CD14-positive monocyte (primary cell): ENCODE data around the gene SP6. TPM values are rescaled to one million over a fixed set of nuclear protein-coding genes. Genes with fewer than 3 reads are reported as not detected.

Experiments
- DNase-seq, 3 donors: peaks; one replicate each; pipeline ENCODE4 v3.0.0-alpha.2; 2011 to 2022
- H2AFZ ChIP-seq: 2 replicates; pipeline ENCODE4 v1.6.0; 2012; ENCODE audit warnings: mild to moderate bottlenecking, low read depth, low read length, inconsistent platforms; ENCODE audit not compliant: insufficient read depth, poor library complexity, severe bottlenecking
- H3K27ac ChIP-seq, 2 donors: 1 replicate in 1 of 2; 2 replicates in 1 of 2; pipeline ENCODE4 v1.5.1; 2012 to 2013; ENCODE audit warnings: low read length in 2 of 2, control low read depth in 1 of 2, inconsistent platforms in 1 of 2, low read depth in 1 of 2, mild to moderate bottlenecking in 1 of 2
- H3K27me3 ChIP-seq, 2 donors: one replicate each; pipeline versions ENCODE4 v1.6.0 to v1.6.1; 2011 to 2013; ENCODE audit warnings: low read length in 2 of 2; ENCODE audit not compliant: control insufficient read depth in 2 of 2, insufficient read depth in 2 of 2
- H3K36me3 ChIP-seq, 2 donors: replicated peaks in 1 of 2; 1 replicate in 1 of 2; 2 replicates in 1 of 2; pipeline versions ENCODE4 v1.5.1 to v1.6.1; 2012 to 2013; ENCODE audit warnings: low read length in 2 of 2, control low read depth in 1 of 2, inconsistent platforms in 1 of 2, mild to moderate bottlenecking in 1 of 2; ENCODE audit not compliant: insufficient read depth in 2 of 2, control insufficient read depth in 1 of 2
- H3K4me1 ChIP-seq, 2 donors: 1 replicate in 1 of 2; 2 replicates in 1 of 2; pipeline versions ENCODE4 v1.5.1 to v1.6.1; 2012 to 2013; ENCODE audit warnings: low read length in 2 of 2, control low read depth in 1 of 2, inconsistent platforms in 1 of 2, mild to moderate bottlenecking in 1 of 2, moderate library complexity in 1 of 2; ENCODE audit not compliant: insufficient read depth in 2 of 2, control insufficient read depth in 1 of 2
- H3K4me2 ChIP-seq: replicated peaks from 2 replicates; pipeline ENCODE3; 2012; ENCODE audit warnings: low read length, moderate library complexity, mild to moderate bottlenecking; ENCODE audit not compliant: poor library complexity, severe bottlenecking; ENCODE audit errors: extremely low read depth
- H3K4me3 ChIP-seq, 3 experiments: fragments of 200-600 bp in 1 of 3; sonication (generic) in 1 of 3; replicated peaks in 1 of 3; 1 replicate in 2 of 3; 2 replicates in 1 of 3; pipeline ENCODE4 v1.5.1; 2011 to 2013; ENCODE audit warnings: low read length in 3 of 3, mild to moderate bottlenecking in 3 of 3, control low read depth in 2 of 3, low read depth in 2 of 3, inconsistent platforms in 1 of 3, moderate library complexity in 1 of 3
- H3K79me2 ChIP-seq: 2 replicates; pipeline ENCODE4 v1.6.0; 2012; ENCODE audit warnings: mild to moderate bottlenecking, control low read depth, inconsistent platforms, low read length, moderate library complexity; ENCODE audit not compliant: insufficient read depth
- H3K9ac ChIP-seq: 2 replicates; pipeline ENCODE4 v1.6.0; 2017; ENCODE audit warnings: low read length, mild to moderate bottlenecking; ENCODE audit not compliant: insufficient read depth, poor library complexity, severe bottlenecking
- H3K9me3 ChIP-seq, 2 donors: replicated peaks in 1 of 2; 1 replicate in 1 of 2; 2 replicates in 1 of 2; pipeline versions ENCODE4 v1.5.1 to v1.6.1; 2012 to 2013; ENCODE audit warnings: low read length in 2 of 2, control low read depth in 1 of 2; ENCODE audit not compliant: control insufficient read depth in 1 of 2, insufficient read depth in 1 of 2
- H4K20me1 ChIP-seq: 2 replicates; pipeline ENCODE4 v1.6.0; 2012; ENCODE audit warnings: mild to moderate bottlenecking, low read length, control low read depth, moderate library complexity; ENCODE audit not compliant: insufficient read depth
- H3K27ac Mint-ChIP-seq, 7 donors: one replicate each; pipeline ENCODE4 v1.8.0; 2020; ENCODE audit warnings: mild to moderate bottlenecking in 7 of 7, mixed read lengths in 7 of 7, moderate library complexity in 6 of 7, inconsistent platforms in 2 of 7
- H3K27me3 Mint-ChIP-seq, 3 donors: one replicate each; pipeline ENCODE4 v1.8.0; 2021 to 2022; ENCODE audit warnings: low read depth in 3 of 3, mild to moderate bottlenecking in 3 of 3, mixed read lengths in 3 of 3, moderate library complexity in 3 of 3, inconsistent platforms in 1 of 3
- H3K36me3 Mint-ChIP-seq, 2 donors: one replicate each; pipeline ENCODE4 v1.8.0; 2020; ENCODE audit warnings: mixed read lengths in 2 of 2, inconsistent platforms in 1 of 2, mild to moderate bottlenecking in 1 of 2
- H3K4me1 Mint-ChIP-seq: one replicate; pipeline ENCODE4 v1.8.0; 2020; ENCODE audit warnings: mild to moderate bottlenecking, mixed read lengths
- H3K4me3 Mint-ChIP-seq, 2 donors: one replicate each; pipeline ENCODE4 v1.8.0; 2020; ENCODE audit warnings: mild to moderate bottlenecking in 2 of 2, mixed read lengths in 2 of 2, moderate library complexity in 1 of 2
- H3K9me3 Mint-ChIP-seq, 7 donors: one replicate each; pipeline ENCODE4 v1.8.0; 2020 to 2022; ENCODE audit warnings: mixed read lengths in 7 of 7, mild to moderate bottlenecking in 6 of 7, moderate library complexity in 6 of 7, inconsistent platforms in 2 of 7
- CTCF ChIP-seq: fragments of 200-600 bp; IDR thresholded peaks from one replicate; pipeline ENCODE4 v1.8.0; 2022; ENCODE audit warnings: antibody characterized with exemption, mild to moderate bottlenecking
- WGBS: methylation state at CpG from one replicate; pipeline ENCODE4 v1.1.5; 2013; ENCODE audit warnings: missing lambda C conversion rate; ENCODE audit not compliant: insufficient coverage; 5-methylcytosine and 5-hydroxymethylcytosine counted together
- intact Hi-C, 2 donors: fragments of 100-400 bp; cut with micrococcal nuclease; formaldehyde crosslinking; loops; one replicate each; pipeline versions ENCODE4 v1.15.0 to v1.15.1; 2023
- polyA plus RNA-seq, 3 donors: library from polyadenylated mRNA; depleted of rRNA in 1 of 3; unstranded in 2 of 3; stranded (reverse) in 1 of 3; fragments of 300-500 nt in 2 of 3; fragments of >200 nt in 1 of 3; fragmentation: Illumina TruSeq in 2 of 3; gene quantifications; 1 replicate in 2 of 3; 2 replicates in 1 of 3; pipeline ENCODE4 v1.2.3, GENCODE V29; 2012 to 2021

Gene SP6
- polyA plus RNA-seq, 3 donors = 0.06 TPM; not detected in 2

GRCh38 chr17:47821031-47821423 is 29.9 kb downstream of the SP6 start:
- Mint-ChIP-seq H3K36me3 (peaks cover 47 to 62% of the 10 kb centered on the region in 2 donors), H3K27me3 (no peaks in the 10 kb centered on the region), H3K9me3 (no peaks in the 10 kb centered on the region), H3K4me1 (peaks cover 29% of the 10 kb centered on the region), H3K27ac (peak overlapping the region; percentile 45 to 88 (median 85)), H3K4me3 (peak overlapping the region; percentile 81 to 93)
- H3K27me3 ChIP-seq = no peaks in the 10 kb centered on the region
- peaks cover 22 to 25% of the 10 kb centered on the region in 2 donors for H3K4me1 ChIP-seq
- H3K36me3 ChIP-seq = peaks cover 49 to 64% of the 10 kb centered on the region in 2 donors
- no peak for TF ChIP-seq CTCF
- peaks cover 8% of the 10 kb centered on the region for H3K79me2 ChIP-seq
- no peak for DNase-seq
- WGBS = 12% methylated on average over 4 of the region's 4 CpGs
- H3K9ac ChIP-seq = peak overlapping the region; percentile 73
- H3K9me3 ChIP-seq = no peaks in the 10 kb centered on the region
- no peaks in the 10 kb centered on the region for H4K20me1 ChIP-seq
- H2AFZ ChIP-seq = peak overlapping the region; percentile 87
- intact Hi-C loops = no loop called here
- H3K4me2 ChIP-seq = peak overlapping the region; percentile 80
- peak overlapping the region in 1 of 2 donors; percentile 78 for H3K27ac ChIP-seq
- H3K4me3 ChIP-seq = peak overlapping the region; percentile 50 to 82 (median 51)

- no peaks in the 10 kb centered on the region for H3K27me3 ChIP-seq
- no peak for DNase-seq
- no peaks in the 10 kb centered on the region for H4K20me1 ChIP-seq
- no peaks in the 10 kb centered on the region for H3K9me3 Mint-ChIP-seq
- no peak for TF ChIP-seq CTCF
- H3K27ac Mint-ChIP-seq = peak overlapping the region in 2 of 7 donors; percentile 79 to 88
- peaks cover 50 to 64% of the 10 kb centered on the region in 2 donors for H3K36me3 ChIP-seq
- no peak overlapping the region for H3K4me3 ChIP-seq
- H3K4me1 Mint-ChIP-seq = peaks cover 29% of the 10 kb centered on the region
- intact Hi-C loops = no loop called here
- H3K4me2 ChIP-seq = peak overlapping the region; percentile 80
- H3K27me3 Mint-ChIP-seq = no peaks in the 10 kb centered on the region
- 80% methylated on average over 2 of the region's 12 CpGs for WGBS
- H3K4me3 Mint-ChIP-seq = peak overlapping the region; percentile 81 to 93
- peaks cover 50 to 62% of the 10 kb centered on the region in 2 donors for H3K36me3 Mint-ChIP-seq
- peaks cover 8% of the 10 kb centered on the region for H3K79me2 ChIP-seq
- H3K4me1 ChIP-seq = peaks cover 22 to 25% of the 10 kb centered on the region in 2 donors
- peak overlapping the region; percentile 87 for H2AFZ ChIP-seq
- H3K9me3 ChIP-seq = no peaks in the 10 kb centered on the region
- H3K9ac ChIP-seq = no peak overlapping the region
- peak overlapping the region in 1 of 2 donors; percentile 42 for H3K27ac ChIP-seq
These were observed 30.8 kb downstream of the SP6 start for GRCh38 chr17:47820033-47820789.
